Right hindlimb (tissue), 1 donor: ENCODE results near the gene LHX6.

ENCODE experiments used
- DNase-seq: peaks from one replicate; pipeline ENCODE4 v3.0.0-alpha.2; 2018

Gene LHX6

DNA sequence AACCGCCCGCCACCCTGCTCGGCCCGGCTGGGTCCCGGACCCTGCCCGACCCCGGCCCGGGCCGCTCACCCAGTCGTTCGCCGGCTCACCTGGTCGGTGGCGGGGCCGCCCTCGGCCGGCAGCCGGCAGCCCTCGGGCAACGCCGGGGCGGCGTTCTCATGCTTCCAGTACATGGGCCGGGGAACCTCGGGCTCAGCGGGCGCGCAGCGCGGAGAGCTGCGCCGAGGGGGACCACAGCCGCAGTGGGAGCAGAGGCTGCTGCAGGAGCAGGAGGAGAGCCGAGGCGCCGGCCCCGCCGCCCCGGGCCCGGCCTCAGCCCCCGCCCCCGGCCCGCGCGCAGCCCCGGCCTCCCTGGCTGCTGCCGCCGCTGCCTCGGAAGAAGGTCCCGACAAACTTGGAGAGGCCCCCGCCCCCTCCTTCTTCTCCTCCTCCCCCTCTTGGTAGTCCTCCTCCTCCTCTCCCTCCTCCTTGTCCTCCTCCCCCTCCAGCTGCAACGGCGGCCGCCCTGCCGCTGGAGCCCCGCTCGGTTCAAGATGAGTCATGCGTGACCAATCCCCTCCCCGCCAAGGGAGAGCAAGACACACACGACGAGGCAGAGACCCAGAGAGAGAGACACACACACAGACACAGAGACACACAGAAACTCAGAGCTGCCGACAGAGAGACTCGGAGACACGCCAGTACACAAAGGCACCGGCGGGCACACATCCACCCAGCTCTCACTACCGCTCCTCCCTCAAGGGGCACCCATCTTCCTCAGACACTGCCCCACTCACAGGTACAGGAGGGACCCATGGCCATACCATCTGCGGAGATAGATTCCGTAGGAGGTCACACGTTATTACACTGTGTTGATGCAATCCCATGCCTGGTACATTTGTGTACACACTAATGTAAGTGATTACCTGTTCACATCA, at the start of gene LHX6:
Gene LHX6, minus strand, starts transcription at position 390 of the 917 bp plus-strand sequence. Its CDS starts 217 bp downstream, at position 173.
- DNase-seq: peak; percentile 46

DNA sequence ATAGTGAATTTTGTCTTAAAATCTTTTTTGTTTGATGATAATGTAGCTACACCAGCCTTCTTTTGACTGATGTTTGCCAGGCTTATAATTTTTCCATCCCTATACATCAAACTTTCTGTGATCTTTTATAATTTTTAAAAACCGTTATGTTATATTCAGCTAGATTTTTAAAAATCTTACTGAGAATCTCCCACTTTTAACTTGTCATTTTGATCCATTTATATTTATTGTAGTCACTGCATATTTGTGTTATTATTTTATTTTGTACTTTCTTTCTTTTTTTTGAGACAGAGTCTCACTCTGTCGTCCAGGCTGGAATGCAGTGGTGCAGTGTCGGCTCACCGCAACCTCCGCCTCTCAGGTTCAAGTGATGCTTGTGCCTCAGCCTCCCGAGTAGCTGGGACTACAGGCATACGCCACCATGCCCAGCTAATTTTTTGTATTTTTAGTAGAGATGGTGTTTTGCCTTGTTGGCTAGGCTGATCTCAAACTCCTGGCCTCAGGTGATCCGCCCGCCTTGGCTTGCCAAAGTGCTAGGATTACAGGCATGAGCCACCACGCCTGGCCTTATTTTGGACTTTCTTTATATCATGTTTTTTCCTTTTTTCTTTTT, 48.6 kb upstream of the LHX6 start:
- DNase-seq: no peak

DNA sequence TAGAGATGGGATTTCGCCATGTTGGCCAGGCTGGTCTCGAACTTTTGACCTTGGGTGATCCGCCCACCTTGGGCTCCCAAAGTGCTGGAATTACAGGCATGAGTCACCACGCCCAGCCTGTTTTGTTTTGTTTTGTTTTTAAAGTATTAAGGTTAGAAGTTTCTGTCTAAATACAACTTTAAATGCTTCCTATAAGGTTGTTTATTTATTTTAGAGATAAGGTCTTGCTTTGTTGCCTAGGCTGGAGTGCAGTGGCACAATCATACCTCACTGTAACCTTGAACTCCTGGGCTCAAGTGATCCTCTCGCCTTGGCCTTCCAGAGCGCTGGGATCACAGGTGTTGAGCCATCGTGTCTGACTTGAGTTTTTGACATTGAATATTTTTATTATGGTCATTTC, 47.3 kb upstream of the LHX6 start:
- DNase-seq: no peak

DNA sequence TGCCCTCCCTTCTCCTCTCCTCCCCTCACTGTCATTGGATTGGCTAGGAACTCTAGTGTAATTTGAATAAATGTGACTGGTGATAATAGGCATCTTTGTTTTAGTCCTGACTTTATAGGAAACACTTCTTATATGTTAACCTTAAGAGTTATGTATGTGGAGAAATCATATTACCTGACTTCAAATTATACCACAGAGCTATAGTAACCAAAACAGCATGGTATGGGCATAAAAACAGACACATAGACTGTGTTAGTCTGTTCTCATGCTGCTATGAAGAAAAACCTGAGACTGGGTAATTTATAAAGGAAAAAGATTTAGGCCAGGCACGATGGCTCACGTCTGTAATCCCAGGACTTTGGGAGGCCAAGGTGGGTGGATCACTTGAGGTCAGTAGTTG, 45.3 kb upstream of the LHX6 start:
- DNase-seq: no peak

DNA sequence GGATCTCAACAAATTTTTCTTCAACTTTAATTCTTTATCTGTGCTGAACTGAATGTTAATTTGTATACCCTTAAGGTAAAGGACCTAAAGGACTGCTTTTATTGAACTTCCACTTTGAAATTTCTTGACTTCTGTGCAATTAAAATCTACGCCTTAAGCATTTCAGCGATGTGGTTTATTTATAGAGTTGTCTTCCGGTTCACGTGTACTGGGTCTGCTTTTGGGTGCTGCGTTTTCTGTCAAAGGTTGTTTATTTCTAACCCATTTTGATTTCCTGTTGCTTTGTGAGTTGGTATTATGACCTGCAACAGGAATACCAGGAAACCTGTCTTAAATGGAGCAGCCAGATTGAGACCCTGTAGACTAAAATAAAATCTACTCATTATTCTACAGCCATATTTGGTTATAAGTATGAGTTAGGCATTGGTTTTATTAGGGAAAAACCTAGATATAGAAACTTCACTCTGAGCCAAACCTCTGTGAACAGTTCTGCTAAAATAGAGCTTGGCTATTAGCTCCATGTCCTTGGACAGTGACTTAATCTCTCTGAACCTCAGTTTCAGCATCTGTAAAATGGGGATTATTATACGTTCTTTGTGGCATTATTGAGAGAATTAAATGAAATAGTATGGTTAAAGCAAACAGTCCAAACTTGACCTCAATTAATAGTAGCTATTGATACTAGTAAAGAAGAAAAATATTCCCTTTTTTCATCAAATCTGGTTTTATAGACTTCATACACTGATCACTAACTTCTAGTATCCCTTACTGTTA, 39.5 kb upstream of the LHX6 start:
- DNase-seq: no peak

DNA sequence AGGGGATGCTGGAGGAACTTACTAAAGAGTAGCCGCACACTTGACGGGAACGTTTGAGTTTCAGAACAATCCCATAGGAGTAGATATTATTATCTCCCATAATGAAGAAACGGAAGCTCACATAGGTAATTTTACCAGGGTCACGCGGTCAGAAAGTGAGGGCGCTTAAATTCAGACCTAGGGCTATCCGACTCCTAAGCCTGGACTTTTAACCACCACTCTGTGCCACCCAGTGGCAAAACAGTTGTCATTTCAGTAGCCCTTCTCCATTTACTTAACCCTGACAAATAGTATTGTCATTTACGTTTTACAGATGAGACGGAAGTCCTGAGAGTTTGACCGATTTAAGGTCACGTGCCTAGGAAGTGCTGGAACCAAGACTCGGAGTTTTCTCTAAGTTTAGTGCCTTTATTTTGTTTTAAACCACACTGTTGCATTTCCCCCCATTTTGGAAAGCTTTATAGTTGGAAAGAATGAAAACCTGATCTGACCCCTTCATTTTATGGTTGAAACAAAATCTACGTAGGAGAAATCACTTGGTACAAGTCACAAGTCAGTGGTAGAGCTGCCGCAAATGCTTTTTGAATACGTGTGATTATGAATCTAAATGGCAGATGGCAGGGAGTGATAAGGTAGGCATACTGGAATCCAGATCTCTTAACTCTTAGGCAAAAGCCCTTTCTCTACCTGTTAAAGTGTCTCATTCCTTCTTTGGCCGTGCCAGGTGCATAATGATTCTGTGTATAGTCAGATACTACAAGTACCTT, 36.6 kb upstream of the LHX6 start:
- peak; percentile 23 for DNase-seq

DNA sequence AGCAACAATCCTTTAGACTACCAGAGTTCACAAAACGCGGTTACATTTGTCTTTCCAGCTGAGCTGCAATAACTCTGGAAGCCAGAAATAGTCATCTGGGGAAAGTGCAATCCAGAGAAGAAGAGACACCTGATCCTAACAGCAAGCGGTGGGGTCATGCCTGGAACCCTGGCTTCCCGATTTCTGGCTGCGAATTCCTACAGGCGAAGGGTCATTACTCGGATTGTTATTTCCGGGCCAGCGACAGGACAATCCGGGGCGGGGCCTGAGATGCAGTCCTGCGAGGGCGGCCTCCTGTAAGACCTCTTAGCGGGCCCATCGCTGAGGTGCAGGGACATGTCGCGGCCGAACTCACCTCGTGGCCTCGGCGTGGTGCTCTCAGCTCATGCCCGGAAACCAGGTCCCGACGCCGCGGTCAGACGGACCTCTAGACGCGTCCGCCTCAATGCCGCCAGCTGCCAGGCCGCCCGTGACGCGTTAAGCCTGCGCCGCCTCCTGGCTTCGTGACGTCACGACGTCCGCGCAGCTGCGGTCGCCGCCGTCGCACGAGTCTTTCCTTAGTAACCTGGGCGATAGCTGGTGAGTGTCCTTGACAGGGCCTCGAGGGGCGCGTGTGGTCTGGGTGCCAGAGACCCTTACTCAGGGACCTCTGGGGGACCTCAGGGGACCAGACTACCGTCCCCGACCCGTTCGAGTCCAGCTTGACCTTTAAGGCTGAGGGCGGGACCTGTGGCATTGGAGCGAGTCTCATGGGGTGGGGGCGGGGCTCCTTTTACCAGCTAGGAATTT, 35.8 kb upstream of the LHX6 start, which contains the start of the genes MRRF and RBM18:
Gene MRRF, plus strand, starts transcription at position 523 of the 789 bp plus-strand sequence. CDS start 6,010 bp downstream, outside the sequence.
Gene RBM18, minus strand, starts transcription at position 481 of the 789 bp plus-strand sequence. CDS start 3,348 bp downstream, outside the sequence.
- peak; percentile 95 for DNase-seq

DNA sequence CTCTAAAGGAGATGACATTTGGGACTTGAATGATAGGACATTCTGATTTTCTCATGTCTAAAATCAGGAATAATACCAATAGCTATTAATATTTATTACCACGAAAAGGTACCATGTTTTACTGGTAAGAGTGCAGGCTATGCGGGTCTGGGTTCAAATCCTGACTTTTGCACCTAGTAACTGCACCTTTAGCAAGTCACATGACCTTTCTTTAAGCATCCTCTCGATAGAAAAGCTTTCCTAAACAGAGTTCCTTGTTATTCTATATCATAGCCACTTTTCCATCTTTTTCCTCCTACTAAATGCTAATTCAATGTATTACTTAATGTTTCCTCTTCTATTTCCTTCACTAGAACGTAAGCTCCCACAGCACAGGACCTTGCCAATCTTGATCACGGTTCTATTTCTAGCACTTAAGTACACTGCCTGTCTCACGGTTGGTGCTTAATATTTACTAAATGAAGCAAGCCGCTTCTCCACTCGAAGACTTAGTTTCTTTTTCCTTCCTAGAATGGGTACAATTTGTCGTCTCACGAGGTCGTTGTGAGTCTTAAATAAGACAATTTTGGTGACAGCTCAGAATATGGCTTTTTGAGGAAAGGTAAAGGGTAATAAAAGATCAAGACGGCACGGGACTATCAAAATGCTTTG, 35.1 kb upstream of the LHX6 start:
- no peak for DNase-seq

DNA sequence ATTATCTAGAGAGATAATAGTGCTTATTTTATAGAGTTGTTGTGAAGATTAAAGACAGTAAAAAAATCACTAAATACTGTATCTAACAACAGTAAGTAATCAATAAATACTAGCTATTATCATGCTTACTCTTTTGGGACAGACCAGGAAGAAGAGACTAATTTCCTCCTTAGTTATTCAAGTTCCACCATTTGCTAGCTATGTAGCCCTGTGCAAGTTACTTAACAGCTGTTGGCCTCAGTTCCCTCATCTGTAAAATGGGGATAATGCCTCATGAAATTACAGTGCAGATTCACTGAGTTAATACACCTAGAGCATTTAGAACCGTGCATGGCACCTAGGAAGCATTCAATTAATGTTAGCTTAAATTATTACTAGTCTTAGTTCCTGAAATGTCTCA, 33.3 kb upstream of the LHX6 start:
- no peak for DNase-seq

DNA sequence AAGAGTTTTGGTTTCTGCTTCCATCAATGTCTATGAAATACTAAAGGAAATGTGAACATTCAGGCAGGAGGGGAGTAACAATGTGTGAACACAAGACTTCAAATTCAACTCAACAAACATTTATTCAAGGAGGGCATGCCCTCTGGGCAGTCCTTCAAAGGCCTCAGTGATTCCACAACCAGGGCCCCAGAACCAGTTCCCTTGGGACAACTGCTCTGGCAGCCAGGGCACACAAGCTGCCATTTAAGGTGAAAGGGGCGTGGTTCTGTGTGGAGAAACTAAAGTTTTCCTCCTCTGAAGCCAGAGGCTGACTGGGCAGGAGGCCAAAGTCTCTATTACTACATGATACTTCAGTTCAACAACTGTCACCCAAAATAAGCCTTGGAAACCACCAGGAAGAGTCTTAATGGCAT, 32.7 kb upstream of the LHX6 start:
- peak; percentile 48 for DNase-seq

DNA sequence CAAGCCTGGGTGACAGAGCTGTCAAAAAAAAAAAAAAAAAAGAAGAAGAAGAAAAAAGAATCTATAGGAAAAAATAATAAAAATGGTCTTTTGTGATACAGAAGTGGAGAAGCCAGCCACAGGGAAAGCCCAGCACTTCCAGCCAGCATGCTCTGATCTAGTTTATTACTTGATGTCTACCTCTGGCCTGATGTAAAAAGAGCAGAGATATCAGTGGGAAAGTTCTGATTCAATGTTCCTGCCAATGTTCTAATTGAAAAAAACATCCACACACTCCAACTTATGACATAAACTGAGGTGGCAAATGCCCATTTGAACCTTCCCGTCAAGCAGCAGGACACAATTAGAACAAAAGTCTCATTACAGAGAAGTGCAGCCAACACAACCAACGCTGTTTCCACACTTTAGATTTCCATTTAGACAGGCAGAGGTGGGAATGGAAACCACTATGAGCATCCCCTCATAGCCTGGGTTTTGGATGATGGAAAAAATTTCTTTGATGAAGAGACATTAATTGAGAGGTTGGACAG, 30.2 kb upstream of the LHX6 start:
- DNase-seq: no peak

DNA sequence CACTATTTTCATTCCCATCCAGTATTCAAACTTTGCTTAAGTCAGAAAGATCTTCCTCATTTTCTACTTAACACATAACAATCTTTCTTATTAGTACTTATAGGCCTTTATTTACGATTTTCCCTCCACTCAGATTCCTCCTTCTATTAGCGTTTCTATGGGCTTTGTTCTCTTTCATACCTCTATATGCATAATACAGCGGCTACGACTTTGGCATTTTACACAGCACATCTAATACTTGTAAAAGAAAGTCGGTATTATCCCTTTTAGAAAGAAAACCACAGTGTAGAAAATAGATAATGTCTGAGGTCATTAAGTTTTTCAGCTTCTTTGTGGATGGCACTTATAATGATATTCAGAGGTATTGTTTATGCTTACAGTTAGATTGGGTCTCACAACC, 27.4 kb upstream of the LHX6 start:
- DNase-seq: no peak

DNA sequence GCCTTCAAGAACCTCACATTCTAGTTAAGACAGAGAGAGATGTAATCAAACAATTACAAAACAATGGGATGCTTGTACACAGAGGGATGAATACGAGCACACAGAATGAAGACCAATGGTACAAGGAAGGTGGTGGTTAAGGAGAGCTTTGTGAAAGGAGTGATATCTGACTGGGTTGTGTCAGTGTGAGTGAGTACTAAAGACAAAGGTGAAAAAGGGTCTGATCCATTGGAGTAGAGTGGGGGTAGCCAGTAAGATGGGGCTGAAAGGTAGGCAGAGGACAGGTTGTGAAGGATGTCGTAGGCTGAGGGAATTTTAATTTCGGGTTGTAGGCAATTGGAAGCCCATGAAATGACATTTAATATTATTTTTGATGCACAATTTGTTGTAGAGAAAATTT, 26.0 kb upstream of the LHX6 start:
- no peak for DNase-seq

DNA sequence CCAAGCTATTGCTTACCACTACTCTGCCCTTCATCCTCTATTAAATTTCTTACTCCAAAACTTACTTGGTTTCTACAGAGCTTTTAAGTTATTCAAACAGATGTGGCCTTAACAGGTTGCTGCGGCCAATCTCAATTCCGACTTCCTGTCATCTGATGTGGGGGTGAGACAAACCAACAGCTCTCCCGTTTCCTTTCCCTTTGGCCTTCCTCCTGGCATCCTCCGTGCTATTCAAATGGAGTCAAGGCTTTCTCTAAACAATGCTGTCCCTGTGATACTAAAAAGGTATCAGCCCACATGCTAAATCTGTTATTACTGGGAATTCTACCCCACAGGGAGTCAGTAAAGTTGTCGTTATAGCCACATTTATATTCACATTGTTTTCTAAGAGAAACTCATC, 24.0 kb upstream of the LHX6 start:
- DNase-seq: no peak

DNA sequence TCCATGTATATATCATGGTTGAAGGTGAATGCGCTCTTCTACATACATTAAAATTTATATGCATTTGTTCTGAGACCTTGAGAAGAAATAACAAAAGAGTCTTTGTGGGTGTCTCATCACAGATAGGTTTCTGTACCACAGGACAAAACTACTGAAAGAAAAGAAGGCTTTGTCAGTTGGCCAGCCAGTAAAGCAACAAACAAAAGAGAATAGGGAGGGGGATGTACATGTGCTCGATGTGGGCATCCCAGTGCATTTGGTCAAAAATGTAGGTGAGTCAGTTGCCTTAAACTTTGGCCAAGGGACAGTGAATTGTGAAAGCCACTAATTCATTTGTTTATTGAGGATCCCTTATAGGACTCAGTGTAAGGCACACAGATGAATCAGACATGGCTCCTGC, 22.6 kb upstream of the LHX6 start:
- DNase-seq: no peak

DNA sequence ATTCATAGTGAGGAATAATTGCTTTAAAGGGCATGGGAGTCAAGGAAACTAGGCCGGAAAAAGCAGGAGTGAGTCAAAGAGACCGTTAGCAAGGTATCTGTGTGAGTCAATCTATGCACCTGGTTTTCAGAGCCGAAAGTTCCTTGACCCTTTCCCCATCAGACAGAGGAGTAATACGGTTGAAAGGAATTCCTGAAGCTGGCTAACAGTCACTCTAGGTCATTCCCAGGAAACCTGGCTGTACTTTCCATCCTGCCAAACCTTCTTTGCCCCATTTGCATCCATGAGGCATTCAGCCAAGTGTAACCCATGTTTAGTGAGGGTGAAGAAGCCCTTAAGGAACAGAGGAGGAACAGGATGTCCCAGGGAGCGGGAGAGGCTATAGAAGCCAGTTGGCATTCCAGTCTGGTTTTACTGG, 19.7 kb upstream of the LHX6 start:
- no peak for DNase-seq

DNA sequence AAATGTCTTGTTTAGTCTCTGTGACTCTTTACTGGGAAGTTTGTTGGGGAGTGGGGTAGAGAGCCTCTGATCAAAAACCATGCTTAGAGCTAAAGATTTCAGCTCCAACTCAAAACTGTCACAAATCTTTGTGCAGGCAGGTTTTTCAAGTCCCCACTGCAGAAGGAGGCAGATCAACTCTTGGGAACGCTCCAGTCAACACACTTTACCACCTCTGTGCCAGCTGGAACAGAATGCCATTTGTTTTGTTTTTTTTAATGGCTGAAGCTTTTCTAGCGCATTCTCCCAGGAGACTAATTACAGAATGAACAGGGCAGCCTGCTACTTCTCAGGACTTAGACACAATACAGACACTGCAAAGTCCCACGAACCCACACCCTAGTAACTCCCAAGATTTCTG, 17.9 kb upstream of the LHX6 start:
- DNase-seq: no peak

DNA sequence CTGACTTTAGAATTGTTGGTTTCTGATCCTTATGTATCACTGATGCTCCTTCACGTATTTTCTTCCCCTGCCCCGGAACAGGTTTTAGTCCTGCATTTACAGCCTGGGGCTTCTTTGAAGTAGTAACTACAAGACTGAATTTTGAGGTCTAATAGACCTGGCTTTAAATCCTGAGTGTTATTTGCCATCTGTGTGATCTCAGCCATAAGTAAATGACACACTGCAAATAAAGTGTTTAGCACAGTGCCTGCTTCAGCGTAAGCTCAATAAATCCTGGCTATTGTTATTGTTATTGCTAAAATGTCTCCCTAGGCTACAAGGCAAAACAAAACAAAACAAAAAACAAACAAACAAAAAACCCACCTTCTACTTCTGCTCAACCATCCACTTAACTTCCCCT, 15.6 kb upstream of the LHX6 start:
- no peak for DNase-seq

DNA sequence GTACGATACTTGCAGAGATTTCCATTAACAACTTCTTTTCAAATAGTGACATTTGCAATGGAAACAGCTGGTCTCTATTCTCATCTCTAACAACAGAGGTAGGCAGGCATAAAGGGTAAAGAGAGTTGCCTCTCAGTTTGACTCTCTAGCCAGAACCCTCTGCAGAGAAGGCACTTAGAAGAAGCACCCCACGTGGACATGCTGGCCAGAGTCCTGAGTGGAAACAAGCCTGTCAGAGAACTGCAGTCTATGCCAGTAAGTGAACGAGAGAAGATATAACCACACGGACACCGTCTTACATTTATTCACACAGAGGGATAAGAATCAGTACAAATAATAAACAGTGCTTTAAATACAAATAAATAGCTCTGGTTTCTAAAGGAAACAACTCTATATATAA, 11.0 kb upstream of the LHX6 start:
- DNase-seq: no peak

DNA sequence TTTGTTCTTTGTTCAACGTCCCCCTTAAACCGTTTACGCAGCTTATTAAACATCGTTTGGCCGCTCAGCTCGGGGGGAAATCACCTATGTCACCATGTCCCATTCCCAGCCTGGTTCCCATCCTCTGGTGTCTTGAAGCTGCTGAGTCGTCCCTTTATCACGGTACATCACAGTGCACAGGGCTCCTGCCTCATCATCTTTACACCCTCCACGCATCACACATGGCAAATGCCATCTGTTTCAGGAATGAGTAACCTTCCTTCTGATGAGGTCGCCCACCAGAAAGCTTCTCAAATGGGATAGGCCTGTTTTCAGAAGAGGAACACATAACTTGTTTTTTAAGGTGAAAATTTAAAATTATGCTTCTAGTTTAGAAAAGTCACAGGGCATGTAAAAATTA, 7.9 kb upstream of the LHX6 start:
- DNase-seq: no peak
